GM19468 (cell line): Measurements from ENCODE around the gene PDCD5.
"Not testable (repeated sequence)": the region's sequence is repeated elsewhere in the genome, so short reads cannot be mapped to it uniquely, and the experiment has no call there.

Source experiments
- ATAC-seq: cut with Tn5 transposase; IDR thresholded peaks from one replicate; pipeline ENCODE4 v1.9.1; 2021; ENCODE audit warnings: mild to moderate bottlenecking, moderate library complexity, moderate number of reproducible peaks; ENCODE audit not compliant: unreplicated experiment; ENCODE audit errors: extremely low read depth

PDCD5 gene

GRCh38 chr19:32573492-32573794, 7.5 kb upstream of the PDCD5 start:
- ATAC-seq: no peak

GRCh38 chr19:32576790-32577189, 4.2 kb upstream of the PDCD5 start:
- no peak for ATAC-seq

GRCh38 chr19:32580353-32580900, 563 bp upstream of the PDCD5 start:
- ATAC-seq: no peak

- ATAC-seq: no peak
Observed at GRCh38 chr19:32581705-32582179, 752 bp downstream of the PDCD5 start.

GRCh38 chr19:32587747-32588504, 6.9 kb downstream of the PDCD5 start:
- not testable (repeated sequence) for ATAC-seq

GRCh38 chr19:32594021-32594420, 13.0 kb downstream of the PDCD5 start:
- no peak for ATAC-seq

- no peak for ATAC-seq
Observed at GRCh38 chr19:32595491-32595890, 14.5 kb downstream of the PDCD5 start.

- no peak for ATAC-seq
Observed at GRCh38 chr19:32598022-32598421, 17.0 kb downstream of the PDCD5 start.

- ATAC-seq: no peak
Observed at GRCh38 chr19:32599258-32599657, 18.3 kb downstream of the PDCD5 start.

- no peak for ATAC-seq
Observed at GRCh38 chr19:32599736-32600157, 18.8 kb downstream of the PDCD5 start.

- no peak for ATAC-seq
Observed at GRCh38 chr19:32603961-32604360, 23.0 kb downstream of the PDCD5 start.

- no peak for ATAC-seq
Observed at GRCh38 chr19:32605544-32605943, 24.6 kb downstream of the PDCD5 start.

- ATAC-seq: no peak
Observed at GRCh38 chr19:32606289-32606688, 25.3 kb downstream of the PDCD5 start.

GRCh38 chr19:32607479-32607878, 26.5 kb downstream of the PDCD5 start:
- ATAC-seq: no peak

- no peak for ATAC-seq
Observed at GRCh38 chr19:32611161-32611560, 30.2 kb downstream of the PDCD5 start.

GRCh38 chr19:32613008-32613407, 32.0 kb downstream of the PDCD5 start:
- no peak for ATAC-seq

GRCh38 chr19:32614916-32615315, 33.9 kb downstream of the PDCD5 start:
- ATAC-seq: no peak

- ATAC-seq: no peak
Observed at GRCh38 chr19:32615569-32615968, 34.6 kb downstream of the PDCD5 start.

GRCh38 chr19:32619051-32619685, 38.2 kb downstream of the PDCD5 start:
- no peak for ATAC-seq

- no peak for ATAC-seq
Observed at GRCh38 chr19:32622002-32622401, 41.0 kb downstream of the PDCD5 start.

GRCh38 chr19:32624410-32624809, 43.4 kb downstream of the PDCD5 start:
- ATAC-seq: no peak

- ATAC-seq: no peak
Observed at GRCh38 chr19:32626969-32627368, 46.0 kb downstream of the PDCD5 start.
